Right lobe of liver (tissue), 6 donors: ENCODE measurements around the gene FBXO31. TPM values are rescaled to one million over a fixed set of nuclear protein-coding genes. Genes with fewer than 3 reads are reported as not detected.

Experiments used
- ATAC-seq, 4 donors: fragments of 200-7000 bp; cut with Tn5 transposase; one replicate each; pipeline ENCODE4 v1.9.1; 2020; ENCODE audit warnings: mild to moderate bottlenecking in 4 of 4, moderate library complexity in 4 of 4
- DNase-seq, 3 donors: peaks; one replicate each; pipeline ENCODE4 v3.0.0-alpha.2; 2020
- H3K27ac ChIP-seq, 3 donors: fragments of 200-600 bp; one replicate each; pipeline ENCODE4 v1.8.0; 2022
- H3K27me3 ChIP-seq, 2 donors: fragments of 200-600 bp; one replicate each; pipeline ENCODE4 v1.8.0; 2022
- H3K36me3 ChIP-seq, 4 donors: fragments of 200-600 bp; sonication (generic) in 1 of 4; one replicate each; pipeline versions ENCODE4 v1.5.1 to v1.8.0; 2017 to 2022; ENCODE audit warnings: control low read depth in 1 of 4
- H3K4me1 ChIP-seq, 4 donors: fragments of 200-600 bp; sonication (generic) in 1 of 4; one replicate each; pipeline versions ENCODE4 v1.5.1 to v1.8.0; 2017 to 2022; ENCODE audit warnings: control low read depth in 1 of 4
- H3K4me3 ChIP-seq, 3 donors: fragments of 200-600 bp; one replicate each; pipeline ENCODE4 v1.8.0; 2022
- H3K9me3 ChIP-seq, 4 donors: fragments of 200-600 bp; sonication (generic) in 1 of 4; one replicate each; pipeline versions ENCODE4 v1.5.1 to v1.8.0; 2017 to 2022; ENCODE audit warnings: control low read depth in 1 of 4
- CTCF ChIP-seq, 4 donors: fragments of 200-600 bp in 3 of 4; fragments of 450-650 bp in 1 of 4; IDR thresholded peaks; one replicate each; pipeline versions ENCODE4 v1.5.1 to v1.8.0; 2016 to 2022; ENCODE audit warnings: antibody characterized with exemption in 4 of 4, mild to moderate bottlenecking in 2 of 4
- POLR2A ChIP-seq: fragments of 450-650 bp; IDR thresholded peaks from one replicate; pipeline ENCODE4 v1.6.1; 2017; ENCODE audit warnings: antibody characterized with exemption, mild to moderate bottlenecking
- WGBS: methylation state at CpG from one replicate; pipeline ENCODE4 v1.1.6; 2018; ENCODE audit warnings: low coverage, low lambda C conversion rate; ENCODE audit not compliant: insufficient coverage; ENCODE audit errors: missing lambda C conversion rate; 5-methylcytosine and 5-hydroxymethylcytosine counted together
- intact Hi-C, 2 donors: fragments of 100-400 bp; cut with DNase I; formaldehyde crosslinking; loops; one replicate each; pipeline versions ENCODE4 v1.11.2 to v1.14.1; 2022
- total RNA-seq, 6 experiments: library from RNA; depleted of rRNA in 2 of 6; stranded (reverse); fragments of >200 nt in 2 of 6; fragmentation: NEBNext Ultra II Directional in 3 of 6; extraction: Animal tissue kit (Norgen Biotek cat#: 25700) in 3 of 6; gene quantifications; one replicate each; pipeline versions ENCODE4 v1.1.0 to v1.2.4, GENCODE V29; 2016 to 2023
- donor health status: DM: no; HTN: yes; CAD: no.
- donor health status: DM: no; HTN: no; CAD: no.
- donor health status: DM: no; HTN: no; CAD: no.
- donor health status: DM: no; HTN: yes; CAD: no.
- donor health status: DM: no; HTN: yes; CAD: no.

Gene FBXO31
- total RNA-seq, 6 experiments from 2014 or later: 20.6 to 56.9 (median 31.1) TPM

DNA sequence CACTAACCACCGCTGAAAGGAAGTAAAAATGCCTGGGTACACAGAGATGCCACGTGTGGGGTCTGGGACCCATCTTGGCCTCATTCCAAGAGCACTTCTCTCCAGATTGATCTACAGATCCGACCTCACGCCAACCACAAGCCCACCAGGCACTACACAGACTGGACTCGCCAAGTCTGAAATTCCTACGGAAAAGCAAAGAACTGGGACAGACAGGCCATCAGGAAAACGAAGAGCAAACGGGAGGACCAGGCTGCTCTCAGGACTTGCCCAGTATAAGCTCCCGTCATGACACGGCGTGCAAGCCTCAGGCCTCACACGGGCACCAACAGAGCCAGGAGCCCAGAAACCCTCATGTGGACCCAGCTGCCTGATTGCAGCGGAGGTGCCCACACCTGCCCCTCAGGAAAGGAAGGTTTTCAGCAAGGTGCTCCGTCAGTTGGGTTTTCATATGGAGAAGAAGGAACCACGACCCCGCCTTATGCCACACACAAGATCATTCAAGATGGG is 46.3 kb downstream of the FBXO31 start:
- 59% methylated on average over 13 of the region's 16 CpGs for WGBS
- peaks cover 0 to 75% (median 24%) of the 10 kb centered on the region in 4 donors for H3K36me3 ChIP-seq

GRCh38 chr16:87336434-87337240 is 46.9 kb downstream of the FBXO31 start:
- peak in 1 of 3 donors; percentile 27 for DNase-seq
- H3K36me3 ChIP-seq: peaks cover 0 to 69% (median 21%) of the 10 kb centered on the region in 4 donors
- no peaks in the 10 kb centered on the region for H3K9me3 ChIP-seq
- no peak overlapping the region for H3K4me3 ChIP-seq
- no peaks in the 10 kb centered on the region for H3K4me1 ChIP-seq
- 83% methylated on average over 9 of the region's 19 CpGs for WGBS
- intact Hi-C loops: no loop called here
- H3K27ac ChIP-seq: no peak overlapping the region
- no peaks in the 10 kb centered on the region for H3K27me3 ChIP-seq
- ATAC-seq: no peak
- no peak for TF ChIP-seq CTCF (IDR thresholded peaks at IDR 0.05)
- no peak for TF ChIP-seq POLR2A

More for the DNA sequence above, 46.3 kb downstream of the FBXO31 start:
- H3K9me3 ChIP-seq: no peaks in the 10 kb centered on the region
- TF ChIP-seq POLR2A (no peak), CTCF (IDR thresholded peaks at IDR 0.05) (no peak)
- no peak overlapping the region for H3K4me3 ChIP-seq
- no peak overlapping the region for H3K27ac ChIP-seq
- no peaks in the 10 kb centered on the region for H3K4me1 ChIP-seq
- peak in 1 of 3 donors; percentile 32 for DNase-seq
- intact Hi-C loops: no loop called here
- no peaks in the 10 kb centered on the region for H3K27me3 ChIP-seq
- ATAC-seq: no peak

DNA sequence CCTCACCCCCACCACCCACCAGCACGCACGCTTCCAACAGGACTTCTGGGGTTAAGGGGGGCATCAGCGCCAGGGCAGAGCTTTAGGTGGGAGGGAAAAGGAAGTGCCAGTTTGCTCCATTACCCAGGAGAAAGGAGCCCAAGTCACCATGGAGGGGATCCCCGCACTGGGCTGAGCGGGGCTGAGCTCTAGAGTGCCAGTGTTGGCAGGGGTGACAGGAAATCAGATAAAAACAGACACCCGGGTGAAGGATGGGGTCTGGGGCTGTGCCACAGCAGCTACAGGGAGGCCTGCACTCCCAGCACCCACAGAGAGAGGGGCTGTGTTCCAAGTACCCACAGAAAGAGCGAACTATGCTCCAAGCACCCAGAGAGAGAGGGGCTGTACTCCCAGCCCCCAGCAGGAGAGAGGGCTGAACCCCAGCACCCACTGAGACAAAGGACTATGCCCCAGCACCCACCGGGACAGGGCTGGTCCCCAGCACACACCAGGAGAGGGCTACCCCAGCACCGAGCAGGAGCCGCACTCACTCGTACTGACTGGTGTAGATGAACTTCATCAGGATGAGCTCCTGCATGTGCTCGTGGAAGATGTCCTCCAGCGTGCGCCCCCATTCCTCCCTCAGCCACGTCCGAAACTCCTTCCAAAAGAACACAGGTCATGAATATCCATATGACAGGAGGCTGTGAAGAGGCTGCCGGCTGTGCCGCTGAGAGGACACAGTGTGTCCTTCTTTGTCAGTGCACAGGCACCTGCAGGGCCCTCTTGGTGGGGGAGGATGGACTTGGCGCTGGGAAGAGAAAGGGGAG is 47.7 kb downstream of the FBXO31 start:
- Histone ChIP-seq H3K27ac (no peak overlapping the region), H3K4me1 (no peaks in the 10 kb centered on the region), H3K9me3 (no peaks in the 10 kb centered on the region), H3K27me3 (no peaks in the 10 kb centered on the region), H3K36me3 (peaks cover 0 to 69% (median 24%) of the 10 kb centered on the region in 4 donors), H3K4me3 (no peak overlapping the region)
- intact Hi-C loops: no loop called here
- ATAC-seq: no peak
- no peak for TF ChIP-seq POLR2A
- no peak for TF ChIP-seq CTCF (IDR thresholded peaks at IDR 0.05)
- DNase-seq: peak in 1 of 3 donors; percentile 41
- 56% methylated on average over 4 of the region's 19 CpGs for WGBS

DNA sequence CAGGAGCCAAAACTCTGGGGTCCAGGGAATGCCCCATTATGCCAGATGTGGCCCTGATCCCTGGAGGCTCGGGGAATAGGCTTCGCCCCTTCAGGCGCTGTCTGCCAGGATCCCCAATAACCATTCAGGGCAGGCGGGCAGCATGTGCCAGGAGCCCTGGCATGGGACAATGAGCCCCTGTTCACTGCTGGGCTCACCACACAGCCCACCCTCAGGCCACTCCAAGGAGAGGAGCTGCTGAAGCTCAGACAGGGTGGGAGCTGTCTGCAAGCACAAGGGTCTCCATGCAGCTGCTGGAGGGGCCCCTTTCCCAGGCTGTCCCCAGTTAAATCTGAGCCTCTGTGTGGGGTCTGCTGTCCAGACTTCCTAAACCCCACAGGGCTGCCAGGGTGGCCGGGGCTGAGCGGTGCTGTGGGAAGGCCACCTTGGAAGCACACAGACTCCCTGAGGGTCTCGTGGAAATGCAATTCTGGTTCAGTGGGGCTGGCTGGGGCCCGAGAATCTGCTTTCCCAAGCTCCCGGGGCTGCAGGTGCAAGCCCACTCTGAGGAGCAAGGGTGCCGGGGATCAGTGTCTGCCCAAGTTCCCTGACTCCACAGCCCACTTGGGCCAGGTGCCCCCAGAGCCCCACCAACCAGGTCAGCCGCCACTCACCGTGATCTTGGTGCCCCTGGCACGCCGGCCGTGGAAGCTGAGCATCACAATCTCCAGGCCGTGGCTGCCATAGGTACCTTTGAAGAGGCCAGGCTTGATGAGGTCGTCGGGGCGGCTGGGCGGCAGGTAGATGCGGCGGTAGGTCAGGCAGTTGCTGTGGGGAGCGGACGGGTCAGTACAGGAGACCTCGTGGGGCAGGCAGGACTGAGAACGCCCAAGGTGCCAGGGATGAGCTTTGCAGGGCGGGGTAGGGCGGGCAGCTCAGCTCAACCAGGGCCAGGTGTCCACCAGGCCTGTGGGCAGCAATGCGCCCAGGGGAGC is 48.6 kb downstream of the FBXO31 start:
- Histone ChIP-seq H3K4me3 (no peak overlapping the region), H3K9me3 (no peaks in the 10 kb centered on the region), H3K27ac (no peak overlapping the region), H3K27me3 (no peaks in the 10 kb centered on the region), H3K4me1 (no peaks in the 10 kb centered on the region), H3K36me3 (peaks cover 0 to 70% (median 27%) of the 10 kb centered on the region in 4 donors)
- no peak for TF ChIP-seq CTCF (IDR thresholded peaks at IDR 0.05)
- TF ChIP-seq POLR2A: no peak
- DNase-seq: peak in 1 of 3 donors; percentile 52
- ATAC-seq: no peak
- WGBS: 94% methylated on average over 7 of the region's 29 CpGs
- intact Hi-C loops: no loop called here
